Body of pancreas (tissue), 4 donors: ENCODE measurements around the gene ASCC3. TPM values are rescaled to one million over a fixed set of nuclear protein-coding genes. Genes with fewer than 3 reads are reported as not detected.
A peak's percentile ranks its signal among the peaks of the same experiment; 100 is the strongest.

Experiments
- ATAC-seq: fragments of 150-250 bp; one replicate; pipeline ENCODE4 v1.9.1; 2016
- DNase-seq, 4 donors: peaks; one replicate each; pipeline ENCODE4 v3.0.0-alpha.2; 2019
- H3K27ac ChIP-seq, 4 donors: fragments of 200-600 bp; sonication (generic); 1 replicate in 3 of 4; 2 replicates in 1 of 4; pipeline versions ENCODE4 v1.5.1 to v1.6.1; 2016 to 2019; ENCODE audit warnings: mild to moderate bottlenecking in 1 of 4, mixed read lengths in 1 of 4, moderate library complexity in 1 of 4
- H3K27me3 ChIP-seq, 2 donors: fragments of 200-600 bp; sonication (generic); one replicate each; pipeline ENCODE4 v1.6.0; 2016; ENCODE audit warnings: mild to moderate bottlenecking in 1 of 2
- H3K36me3 ChIP-seq, 2 donors: fragments of 200-600 bp; sonication (generic); replicated peaks in 1 of 2; 2 replicates each; pipeline ENCODE4 v1.5.1; 2016; ENCODE audit warnings: low read depth in 2 of 2; ENCODE audit not compliant: insufficient read depth in 1 of 2
- H3K4me1 ChIP-seq: fragments of 200-600 bp; sonication (generic); one replicate; pipeline ENCODE4 v1.6.0; 2016
- H3K4me3 ChIP-seq, 2 donors: fragments of 200-600 bp; sonication (generic); 1 replicate in 1 of 2; 2 replicates in 1 of 2; pipeline ENCODE4 v1.5.1; 2016 to 2019
- H3K9me3 ChIP-seq, 3 donors: fragments of 200-600 bp; sonication (generic); 1 replicate in 2 of 3; 2 replicates in 1 of 3; pipeline ENCODE4 v1.5.1; 2016
- CTCF ChIP-seq, 7 experiments: fragments of 450-650 bp in 4 of 7; fragments of 200-600 bp in 3 of 7; sonication (generic) in 3 of 7; IDR thresholded peaks; one replicate each; pipeline ENCODE4 v1.5.1; 2016 to 2019; ENCODE audit warnings: antibody characterized with exemption in 7 of 7
- POLR2A ChIP-seq, 3 donors: fragments of 450-650 bp; IDR thresholded peaks; one replicate each; pipeline ENCODE4 v1.6.1; 2016; ENCODE audit warnings: antibody characterized with exemption in 3 of 3, mild to moderate bottlenecking in 2 of 3
- WGBS, 2 donors: methylation state at CpG; one replicate each; pipeline ENCODE4 v1.1.5; 2017; 5-methylcytosine and 5-hydroxymethylcytosine counted together
- intact Hi-C: fragments of 100-400 bp; cut with DNase I; formaldehyde crosslinking; loops from one replicate; pipeline ENCODE4 v1.15.1; 2023
- total RNA-seq, 2 donors: library from RNA; depleted of rRNA; stranded (reverse); fragments of >200 nt; gene quantifications; one replicate each; pipeline ENCODE4 v1.1.0, GENCODE V29; 2016

The ASCC3 gene
- total RNA-seq, 2 donors from 2014 or later: 16.8 to 26.5 TPM

- Histone ChIP-seq H3K9me3 (no peaks in the 10 kb centered on the region), H3K27me3 (no peaks in the 10 kb centered on the region), H3K4me3 (no peak overlapping the region), H3K36me3 (no peaks in the 10 kb centered on the region), H3K4me1 (peaks cover 12% of the 10 kb centered on the region), H3K27ac (peak overlapping the region in 2 of 4 donors; percentile 6 to 22)
- intact Hi-C loops: no loop called here
- TF ChIP-seq CTCF (IDR thresholded peaks at IDR 0.05) (no peak), POLR2A (IDR thresholded peaks at IDR 0.05) (no peak)
- DNase-seq (no peak), ATAC-seq (no peak)
- 48% methylated on average over 13 of the region's 13 CpGs for WGBS, 2 donors
Observed at GRCh38 chr6:100491952-100492670, 389.0 kb downstream of the ASCC3 start.

GRCh38 chr6:100490065-100490464 lies 391.1 kb downstream of the ASCC3 start:
- Histone ChIP-seq H3K36me3 (no peaks in the 10 kb centered on the region), H3K27ac (no peak overlapping the region), H3K4me3 (no peak overlapping the region), H3K27me3 (no peaks in the 10 kb centered on the region), H3K9me3 (no peaks in the 10 kb centered on the region), H3K4me1 (peaks cover 12% of the 10 kb centered on the region)
- no peak for ATAC-seq
- no peak for TF ChIP-seq POLR2A (IDR thresholded peaks at IDR 0.05)
- no peak for TF ChIP-seq CTCF (IDR thresholded peaks at IDR 0.05)
- intact Hi-C loops: no loop called here
- 71 to 79% methylated on average over 2 of the region's 2 CpGs for WGBS, 2 donors
- no peak for DNase-seq

GRCh38 chr6:100488244-100488643 lies 392.9 kb downstream of the ASCC3 start:
- Histone ChIP-seq H3K4me3 (no peak overlapping the region), H3K27me3 (no peaks in the 10 kb centered on the region), H3K9me3 (no peaks in the 10 kb centered on the region), H3K36me3 (no peaks in the 10 kb centered on the region), H3K27ac (no peak overlapping the region), H3K4me1 (peaks cover 2% of the 10 kb centered on the region)
- intact Hi-C loops: no loop called here
- DNase-seq: no peak
- 78 to 82% methylated on average over 5 of the region's 5 CpGs for WGBS, 2 donors
- ATAC-seq: no peak
- no peak for TF ChIP-seq POLR2A (IDR thresholded peaks at IDR 0.05)

DNA sequence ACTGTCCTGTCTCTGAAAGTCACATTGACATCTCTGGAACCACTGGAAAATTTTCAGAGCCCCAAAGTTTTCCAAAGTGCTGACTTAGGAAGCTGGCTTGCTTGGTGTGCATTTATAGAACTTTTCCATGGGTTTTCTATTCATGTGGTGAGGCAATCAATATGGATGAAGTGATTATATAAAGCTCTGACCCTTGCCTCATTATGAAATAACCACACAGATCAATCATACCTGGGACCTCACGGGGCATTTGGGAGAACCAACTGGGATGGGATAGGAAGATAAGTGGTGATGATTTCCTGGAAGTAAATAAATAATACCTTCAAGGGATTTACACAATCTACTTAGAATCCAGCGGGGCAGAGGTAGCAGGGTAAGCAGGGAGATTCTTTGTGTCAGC lies 393.5 kb downstream of the ASCC3 start:
- no peak for ATAC-seq
- no peak overlapping the region for H3K27ac ChIP-seq
- DNase-seq: no peak
- no peak overlapping the region for H3K4me3 ChIP-seq
- H3K36me3 ChIP-seq: no peaks in the 10 kb centered on the region
- no peak for TF ChIP-seq CTCF (IDR thresholded peaks at IDR 0.05)
- TF ChIP-seq POLR2A (IDR thresholded peaks at IDR 0.05): no peak
- no peaks in the 10 kb centered on the region for H3K27me3 ChIP-seq
- intact Hi-C loops: no loop called here
- H3K4me1 ChIP-seq: peaks cover 3% of the 10 kb centered on the region
- 83% methylated on average over 2 of the region's 2 CpGs for WGBS, 2 donors
- H3K9me3 ChIP-seq: no peaks in the 10 kb centered on the region

- Histone ChIP-seq H3K36me3 (no peaks in the 10 kb centered on the region), H3K4me1 (peaks cover 6% of the 10 kb centered on the region), H3K9me3 (no peaks in the 10 kb centered on the region), H3K27ac (no peak overlapping the region), H3K4me3 (no peak overlapping the region), H3K27me3 (no peaks in the 10 kb centered on the region)
- ATAC-seq (no peak), DNase-seq (no peak)
- intact Hi-C loops: no loop called here
- TF ChIP-seq CTCF (IDR thresholded peaks at IDR 0.05) (no peak), POLR2A (IDR thresholded peaks at IDR 0.05) (no peak)
Observed at GRCh38 chr6:100485268-100485667, 395.9 kb downstream of the ASCC3 start.
